GM12878 (cell line): ENCODE measurements around the gene ATP6V0C. TPM values are rescaled to one million over a fixed set of nuclear protein-coding genes. Genes with fewer than 3 reads are reported as not detected.

Experiments used
- ATAC-seq: fragments of 200-7000 bp; cut with Tn5 transposase; 3 replicates; pipeline ENCODE4 v1.9.1; 2020; ENCODE audit warnings: mild to moderate bottlenecking, moderate library complexity
- BruUV-seq: library from RNA; stranded (reverse); fragments of 400-500 nt; replicated peaks from 2 replicates; lab custom pipeline; 2021; lab: Mats Ljungman, UMichigan
- CTCF ChIA-PET: fragments of 300-600 bp; sonication (Branson Sonifier 250); formaldehyde crosslinking; extraction: SDS; loops from one replicate; lab custom pipeline; 2021; ENCODE audit warnings: inconsistent platforms; lab: Yijun Ruan, JAX
- POLR2A ChIA-PET: fragments of 350-600 bp; formaldehyde crosslinking; extraction: SDS; loops from one replicate; lab custom pipeline; 2021; ENCODE audit warnings: inconsistent platforms; lab: Charles Lee
- RAD21 ChIA-PET: fragments of 300-600 bp; sonication (Branson Sonifier 250); formaldehyde crosslinking; loops from one replicate; lab custom pipeline; 2023; ENCODE audit warnings: antibody characterized with exemption; ENCODE audit not compliant: unreplicated experiment; lab: Charles Lee
- SMC1A ChIA-PET: fragments of 300-600 bp; sonication (Branson Sonifier 250); formaldehyde crosslinking; loops from one replicate; lab custom pipeline; 2023; ENCODE audit not compliant: unreplicated experiment, uncharacterized antibody; lab: Charles Lee
- DNase-seq: peaks from one replicate; pipeline ENCODE4 v3.0.0-alpha.2; 2011; ENCODE audit warnings: low read depth, low spot score
- FAIRE-seq: peaks from 3 replicates; lab custom pipeline; 2011; peaks lifted over from hg19 to GRCh38; lab: Jason Lieb, UNC
- H2AFZ ChIP-seq: 2 replicates; pipeline ENCODE4 v1.6.0; 2011; ENCODE audit warnings: low read depth, low read length, control low read depth; ENCODE audit not compliant: control insufficient read depth
- H3K27ac ChIP-seq: 2 replicates; pipeline ENCODE4 v1.5.1; 2011; ENCODE audit warnings: control low read depth; ENCODE audit not compliant: control insufficient read depth, insufficient read depth
- H3K27me3 ChIP-seq, 2 experiments: replicated peaks in 1 of 2; 2 replicates each; pipeline versions ENCODE4 v1.6.0 to v1.6.1; 2011; ENCODE audit warnings: low read length in 1 of 2; ENCODE audit not compliant: control insufficient read depth in 2 of 2, insufficient read depth in 2 of 2
- H3K36me3 ChIP-seq, 2 experiments: 2 replicates each; pipeline ENCODE4 v1.5.1; 2011; ENCODE audit warnings: low read length in 1 of 2; ENCODE audit not compliant: control insufficient read depth in 2 of 2, insufficient read depth in 2 of 2
- H3K4me1 ChIP-seq: 2 replicates; pipeline ENCODE4 v1.6.1; 2011; ENCODE audit warnings: mild to moderate bottlenecking, low read length, moderate library complexity, mixed read lengths; ENCODE audit not compliant: control insufficient read depth, insufficient read depth
- H3K4me2 ChIP-seq: 2 replicates; pipeline ENCODE4 v1.6.0; 2011; ENCODE audit warnings: control low read depth; ENCODE audit not compliant: control insufficient read depth, insufficient read depth
- H3K4me3 ChIP-seq: fragments of 200-600 bp; sonication (generic); 2 replicates; pipeline ENCODE4 v1.5.1; 2016
- H3K79me2 ChIP-seq: 2 replicates; pipeline ENCODE4 v1.6.0; 2011; ENCODE audit warnings: low read length; ENCODE audit not compliant: control insufficient read depth, insufficient read depth
- H3K9ac ChIP-seq: 2 replicates; pipeline ENCODE4 v1.8.0; 2011; ENCODE audit warnings: low read length, control low read depth, mixed read lengths; ENCODE audit not compliant: control insufficient read depth, insufficient read depth
- H3K9me3 ChIP-seq: replicated peaks from 3 replicates; pipeline ENCODE4 v1.5.1; 2011; ENCODE audit warnings: mild to moderate bottlenecking, low read length; ENCODE audit not compliant: control insufficient read depth, insufficient read depth
- H4K20me1 ChIP-seq: 2 replicates; pipeline ENCODE4 v1.6.0; 2011; ENCODE audit not compliant: control insufficient read depth, insufficient read depth
- ATF7 ChIP-seq: fragments of 450-650 bp; IDR thresholded peaks from 2 replicates; pipeline ENCODE4 v1.6.1; 2016; ENCODE audit warnings: low read depth, mild to moderate bottlenecking
- BCL3 ChIP-seq: IDR thresholded peaks from 2 replicates; pipeline ENCODE4 v1.6.1; 2011; ENCODE audit warnings: borderline replicate concordance, low read depth, mild to moderate bottlenecking, moderate library complexity, low read length; ENCODE audit not compliant: insufficient read depth, poor library complexity, severe bottlenecking
- CHD2 ChIP-seq: IDR thresholded peaks from 2 replicates; pipeline ENCODE4 v1.6.1; 2011; ENCODE audit warnings: low read depth, low read length, improper control_type of control experiment, borderline replicate concordance
- E4F1 ChIP-seq: fragments of 450-650 bp; IDR thresholded peaks from 2 replicates; pipeline ENCODE4 v1.6.1; 2018; ENCODE audit warnings: borderline replicate concordance, mild to moderate bottlenecking; ENCODE audit not compliant: partially characterized antibody
- ESRRA ChIP-seq: IDR thresholded peaks from 2 replicates; pipeline ENCODE4 v1.6.1; 2012; ENCODE audit warnings: mild to moderate bottlenecking, low read length, improper control_type of control experiment
- KLF5 ChIP-seq: fragments of 450-650 bp; IDR thresholded peaks from 2 replicates; pipeline ENCODE4 v1.6.1; 2014; ENCODE audit warnings: mild to moderate bottlenecking; ENCODE audit not compliant: partially characterized antibody
- MLLT1 ChIP-seq: fragments of 450-650 bp; IDR thresholded peaks from 2 replicates; pipeline ENCODE4 v1.6.1; 2016; ENCODE audit warnings: mild to moderate bottlenecking
- PAX8 ChIP-seq: fragments of 450-650 bp; IDR thresholded peaks from 2 replicates; pipeline ENCODE4 v1.6.1; 2017; ENCODE audit warnings: mild to moderate bottlenecking, moderate library complexity
- USF1 ChIP-seq: IDR thresholded peaks from 2 replicates; pipeline ENCODE4 v1.6.1; 2011; ENCODE audit warnings: borderline replicate concordance, low read depth, mild to moderate bottlenecking, moderate library complexity, mixed read lengths, low read length; ENCODE audit not compliant: insufficient read depth; ENCODE audit errors: extremely low read length
- YBX1 ChIP-seq: fragments of 450-650 bp; IDR thresholded peaks from 2 replicates; pipeline ENCODE4 v1.6.1; 2016; ENCODE audit warnings: antibody characterized with exemption
- ZBTB33 ChIP-seq: fragments of 450-650 bp; IDR thresholded peaks from 2 replicates; pipeline ENCODE4 v1.6.1; 2017; ENCODE audit warnings: mild to moderate bottlenecking
- ZSCAN29 ChIP-seq: fragments of 450-650 bp; IDR thresholded peaks from 2 replicates; pipeline ENCODE4 v1.6.1; 2017; ENCODE audit warnings: mild to moderate bottlenecking, moderate library complexity
- WGBS: methylation state at CpG from one replicate; pipeline ENCODE4 v1.1.6; 2016; ENCODE audit warnings: low lambda C conversion rate; ENCODE audit not compliant: insufficient replicate concordance, insufficient coverage; ENCODE audit errors: missing lambda C conversion rate; 5-methylcytosine and 5-hydroxymethylcytosine counted together
- in situ Hi-C: fragments of 300-500 bp; cut with MboI; formaldehyde crosslinking; loops from 9 replicates; pipeline ENCODE4 v1.14.3; 2018; ENCODE audit warnings: mixed read lengths
- intact Hi-C: fragments of 100-400 bp; cut with micrococcal nuclease; formaldehyde crosslinking; loops from one replicate; pipeline ENCODE4 v1.14.2; 2022; ENCODE audit not compliant: unreplicated experiment
- polyA plus RNA-seq, 11 experiments: library from polyadenylated mRNA; depleted of rRNA in 4 of 11; unstranded in 6 of 11; stranded (reverse) in 5 of 11; fragments of >200 nt; fragmentation: Nextera tagmentation in 4 of 11; fragmentation: Illumina TruSeq in 1 of 11; extraction: Ambion mirVana in 4 of 11; extraction: Trizol in 1 of 11; gene quantifications; 1 replicate in 1 of 11; 2 replicates in 10 of 11; pipeline versions ENCODE4 v1.2.1 to v1.2.3, GENCODE V29; 2011 to 2016; ENCODE audit warnings: inconsistent platforms in 2 of 11, missing spikeins in 2 of 11, low read depth in 1 of 11
- total RNA-seq, 4 experiments: library from RNA; depleted of rRNA in 3 of 4; stranded (reverse); fragments of >200 nt in 3 of 4; fragmentation: Illumina TruSeq in 1 of 4; extraction: Trizol in 1 of 4; gene quantifications; 2 replicates each; pipeline versions ENCODE4 v1.2.1 to v1.2.3, GENCODE V29; 2013 to 2021

The ATP6V0C gene
- total and polyA plus RNA-seq, 10 of the 15 experiments (the other 5 are each of a cell fraction or from before 2014, with no cell fraction given): 2.4 to 135 (median 18.4) TPM

GRCh38 chr16:2514333-2515179 lies 804 bp downstream of the ATP6V0C start:
- H2AFZ ChIP-seq: no peak overlapping the region
- H3K27me3 ChIP-seq: no peaks in the 10 kb centered on the region
- ChIA-PET SMC1A (no interaction called here), POLR2A (interaction anchor here (0.5 to 2.4 kb wide), 6 partner anchors 7 to 359 kb away, joined by 3 to 8 read pairs (median 4); partner anchors contain the start of genes CCNF, PDPK1 and TRAF7), CTCF (no interaction called here), RAD21 (interaction anchor here (0.6 kb wide), 1 partner anchor 46 kb away, joined by 3 read pairs; no protein-coding TSS in a partner anchor)
- peak overlapping the region; percentile 64 for H3K4me2 ChIP-seq
- peak overlapping the region; percentile 75 for H3K4me3 ChIP-seq
- peaks cover 6 to 13% of the 10 kb centered on the region in 2 experiments; a peak in 3 of 4 replicates for H3K36me3 ChIP-seq
- H3K9ac ChIP-seq: peak overlapping the region; percentile 93
- peak; percentile 9 for ATAC-seq
- BruUV-seq: TSS peak; percentile 65
- H4K20me1 ChIP-seq: peaks cover 6% of the 10 kb centered on the region; the same call in 1 of the 2 replicates
- in situ Hi-C loops (no loop called here), intact Hi-C loops (no loop called here)
- H3K4me1 ChIP-seq: peaks cover 24% of the 10 kb centered on the region
- H3K9me3 ChIP-seq: no peaks in the 10 kb centered on the region
- WGBS: under 1% methylated on average over 26 of the region's 63 CpGs
- FAIRE-seq: no peak
- DNase-seq: no peak
- peaks cover 56% of the 10 kb centered on the region for H3K79me2 ChIP-seq
- peak overlapping the region; percentile 84 for H3K27ac ChIP-seq
- TF ChIP-seq CHD2: no peak
- no peak for TF ChIP-seq ATF7
- TF ChIP-seq ESRRA: no peak
- no peak for TF ChIP-seq KLF5
- no peak for TF ChIP-seq ZSCAN29
- no peak for TF ChIP-seq PAX8
- no peak for TF ChIP-seq BCL3
- TF ChIP-seq YBX1: no peak
- 0 out of 2 replicates have a peak, but pooled peaks have one; percentile 39 for TF ChIP-seq MLLT1
- TF ChIP-seq ZBTB33: no peak
- TF ChIP-seq E4F1: no peak
- TF ChIP-seq USF1: peak; percentile 33
